Measurements from ENCODE around the gene FAXDC2. TPM values are rescaled to one million over a fixed set of nuclear protein-coding genes. Genes with fewer than 3 reads are reported as not detected.

FAXDC2 gene
- total and polyA plus RNA-seq, 2 of the 13 experiments (the other 11 are each of a cell fraction or from before 2014, with no cell fraction given) = 4.7 to 58.8 TPM

DNA sequence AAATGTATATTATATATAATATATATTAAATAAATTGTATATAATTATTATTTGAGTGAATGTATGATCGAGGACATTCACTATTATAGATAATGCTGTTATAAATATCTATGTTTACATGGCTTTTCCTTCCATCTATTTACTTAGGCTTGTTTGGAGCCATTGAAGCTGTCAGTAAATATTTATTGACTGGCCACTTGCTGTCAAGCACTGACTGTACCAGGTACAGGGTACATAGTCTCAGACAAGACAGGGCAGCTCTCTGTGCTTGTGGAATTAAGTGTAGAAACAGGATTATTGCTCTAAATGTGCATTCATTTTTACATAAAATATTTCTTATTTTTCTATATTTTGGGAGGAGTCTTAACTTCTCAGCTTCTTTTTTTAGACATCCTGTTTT, 16.4 kb downstream of the FAXDC2 start (continued):
- TF ChIP-seq ZBTB1 (CRISPR knock-in tag; IDR thresholded peaks at IDR 0.05; ENCODE audit: borderline replicate concordance) (no peak), ZNF282 (IDR thresholded peaks at IDR 0.05; ENCODE audit: partially characterized antibody) (no peak), FLYWCH1 (CRISPR knock-in tag; IDR thresholded peaks at IDR 0.05) (no peak), KDM2A (CRISPR knock-in tag; IDR thresholded peaks at IDR 0.05; ENCODE audit: borderline replicate concordance, low read depth) (no peak), PHF5A (CRISPR knock-in tag; IDR thresholded peaks at IDR 0.05; ENCODE audit: low read depth, unreplicated experiment) (no peak), MED1 (CRISPR knock-in tag; IDR thresholded peaks at IDR 0.05) (peak; percentile 81), HES4 (CRISPR knock-in tag; IDR thresholded peaks at IDR 0.05; ENCODE audit: borderline replicate concordance) (no peak), STAT5B (CRISPR knock-in tag; IDR thresholded peaks at IDR 0.05) (no peak), NFE2L1 (CRISPR knock-in tag; IDR thresholded peaks at IDR 0.05; ENCODE audit: borderline replicate concordance) (no peak), ZBTB38 (CRISPR knock-in tag; IDR thresholded peaks at IDR 0.05) (no peak), ISL2 (CRISPR knock-in tag; IDR thresholded peaks at IDR 0.05) (peak; percentile 80; the same call in 1 of the 2 replicates)
- TF ChIP-seq, protein P1, sequence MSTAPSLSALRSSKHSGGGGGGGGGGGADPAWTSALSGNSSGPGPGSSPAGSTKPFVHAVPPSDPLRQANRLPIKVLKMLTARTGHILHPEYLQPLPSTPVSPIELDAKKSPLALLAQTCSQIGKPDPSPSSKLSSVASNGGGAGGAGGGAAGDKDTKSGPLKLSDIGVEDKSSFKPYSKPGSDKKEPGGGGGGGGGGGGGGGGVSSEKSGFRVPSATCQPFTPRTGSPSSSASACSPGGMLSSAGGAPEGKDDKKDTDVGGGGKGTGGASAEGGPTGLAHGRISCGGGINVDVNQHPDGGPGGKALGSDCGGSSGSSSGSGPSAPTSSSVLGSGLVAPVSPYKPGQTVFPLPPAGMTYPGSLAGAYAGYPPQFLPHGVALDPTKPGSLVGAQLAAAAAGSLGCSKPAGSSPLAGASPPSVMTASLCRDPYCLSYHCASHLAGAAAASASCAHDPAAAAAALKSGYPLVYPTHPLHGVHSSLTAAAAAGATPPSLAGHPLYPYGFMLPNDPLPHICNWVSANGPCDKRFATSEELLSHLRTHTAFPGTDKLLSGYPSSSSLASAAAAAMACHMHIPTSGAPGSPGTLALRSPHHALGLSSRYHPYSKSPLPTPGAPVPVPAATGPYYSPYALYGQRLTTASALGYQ (CRISPR knock-in tag; IDR thresholded peaks at IDR 0.05) = peak; percentile 27; the same call in 1 of the 2 replicates
- TF ChIP-seq, protein P2, sequence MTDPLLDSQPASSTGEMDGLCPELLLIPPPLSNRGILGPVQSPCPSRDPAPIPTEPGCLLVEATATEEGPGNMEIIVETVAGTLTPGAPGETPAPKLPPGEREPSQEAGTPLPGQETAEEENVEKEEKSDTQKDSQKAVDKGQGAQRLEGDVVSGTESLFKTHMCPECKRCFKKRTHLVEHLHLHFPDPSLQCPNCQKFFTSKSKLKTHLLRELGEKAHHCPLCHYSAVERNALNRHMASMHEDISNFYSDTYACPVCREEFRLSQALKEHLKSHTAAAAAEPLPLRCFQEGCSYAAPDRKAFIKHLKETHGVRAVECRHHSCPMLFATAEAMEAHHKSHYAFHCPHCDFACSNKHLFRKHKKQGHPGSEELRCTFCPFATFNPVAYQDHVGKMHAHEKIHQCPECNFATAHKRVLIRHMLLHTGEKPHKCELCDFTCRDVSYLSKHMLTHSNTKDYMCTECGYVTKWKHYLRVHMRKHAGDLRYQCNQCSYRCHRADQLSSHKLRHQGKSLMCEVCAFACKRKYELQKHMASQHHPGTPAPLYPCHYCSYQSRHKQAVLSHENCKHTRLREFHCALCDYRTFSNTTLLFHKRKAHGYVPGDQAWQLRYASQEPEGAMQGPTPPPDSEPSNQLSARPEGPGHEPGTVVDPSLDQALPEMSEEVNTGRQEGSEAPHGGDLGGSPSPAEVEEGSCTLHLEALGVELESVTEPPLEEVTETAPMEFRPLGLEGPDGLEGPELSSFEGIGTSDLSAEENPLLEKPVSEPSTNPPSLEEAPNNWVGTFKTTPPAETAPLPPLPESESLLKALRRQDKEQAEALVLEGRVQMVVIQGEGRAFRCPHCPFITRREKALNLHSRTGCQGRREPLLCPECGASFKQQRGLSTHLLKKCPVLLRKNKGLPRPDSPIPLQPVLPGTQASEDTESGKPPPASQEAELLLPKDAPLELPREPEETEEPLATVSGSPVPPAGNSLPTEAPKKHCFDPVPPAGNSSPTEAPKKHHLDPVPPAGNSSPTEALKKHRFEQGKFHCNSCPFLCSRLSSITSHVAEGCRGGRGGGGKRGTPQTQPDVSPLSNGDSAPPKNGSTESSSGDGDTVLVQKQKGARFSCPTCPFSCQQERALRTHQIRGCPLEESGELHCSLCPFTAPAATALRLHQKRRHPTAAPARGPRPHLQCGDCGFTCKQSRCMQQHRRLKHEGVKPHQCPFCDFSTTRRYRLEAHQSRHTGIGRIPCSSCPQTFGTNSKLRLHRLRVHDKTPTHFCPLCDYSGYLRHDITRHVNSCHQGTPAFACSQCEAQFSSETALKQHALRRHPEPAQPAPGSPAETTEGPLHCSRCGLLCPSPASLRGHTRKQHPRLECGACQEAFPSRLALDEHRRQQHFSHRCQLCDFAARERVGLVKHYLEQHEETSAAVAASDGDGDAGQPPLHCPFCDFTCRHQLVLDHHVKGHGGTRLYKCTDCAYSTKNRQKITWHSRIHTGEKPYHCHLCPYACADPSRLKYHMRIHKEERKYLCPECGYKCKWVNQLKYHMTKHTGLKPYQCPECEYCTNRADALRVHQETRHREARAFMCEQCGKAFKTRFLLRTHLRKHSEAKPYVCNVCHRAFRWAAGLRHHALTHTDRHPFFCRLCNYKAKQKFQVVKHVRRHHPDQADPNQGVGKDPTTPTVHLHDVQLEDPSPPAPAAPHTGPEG (CRISPR knock-in tag; IDR thresholded peaks at IDR 0.05) = no peak
- TF ChIP-seq, protein P3, sequence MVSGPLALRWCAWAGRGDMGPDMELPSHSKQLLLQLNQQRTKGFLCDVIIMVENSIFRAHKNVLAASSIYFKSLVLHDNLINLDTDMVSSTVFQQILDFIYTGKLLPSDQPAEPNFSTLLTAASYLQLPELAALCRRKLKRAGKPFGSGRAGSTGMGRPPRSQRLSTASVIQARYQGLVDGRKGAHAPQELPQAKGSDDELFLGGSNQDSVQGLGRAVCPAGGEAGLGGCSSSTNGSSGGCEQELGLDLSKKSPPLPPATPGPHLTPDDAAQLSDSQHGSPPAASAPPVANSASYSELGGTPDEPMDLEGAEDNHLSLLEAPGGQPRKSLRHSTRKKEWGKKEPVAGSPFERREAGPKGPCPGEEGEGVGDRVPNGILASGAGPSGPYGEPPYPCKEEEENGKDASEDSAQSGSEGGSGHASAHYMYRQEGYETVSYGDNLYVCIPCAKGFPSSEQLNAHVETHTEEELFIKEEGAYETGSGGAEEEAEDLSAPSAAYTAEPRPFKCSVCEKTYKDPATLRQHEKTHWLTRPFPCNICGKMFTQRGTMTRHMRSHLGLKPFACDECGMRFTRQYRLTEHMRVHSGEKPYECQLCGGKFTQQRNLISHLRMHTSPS (CRISPR knock-in tag; IDR thresholded peaks at IDR 0.05; ENCODE audit: low read depth) = no peak
- TF ChIP-seq, protein P4, sequence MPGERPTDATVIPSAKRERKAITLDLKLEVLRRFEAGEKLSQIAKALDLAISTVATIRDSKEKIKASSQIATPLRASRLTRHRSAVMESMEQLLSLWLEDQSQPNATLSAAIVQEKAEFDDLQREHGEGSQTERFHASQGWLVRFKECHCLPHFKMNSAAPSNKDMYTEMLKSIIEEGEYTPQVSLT (CRISPR knock-in tag; IDR thresholded peaks at IDR 0.05; ENCODE audit: borderline replicate concordance, low read depth) = no peak
- TF ChIP-seq, protein P5, sequence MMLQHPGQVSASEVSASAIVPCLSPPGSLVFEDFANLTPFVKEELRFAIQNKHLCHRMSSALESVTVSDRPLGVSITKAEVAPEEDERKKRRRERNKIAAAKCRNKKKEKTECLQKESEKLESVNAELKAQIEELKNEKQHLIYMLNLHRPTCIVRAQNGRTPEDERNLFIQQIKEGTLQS (CRISPR knock-in tag; IDR thresholded peaks at IDR 0.05) = no peak
- TF ChIP-seq, protein P6, sequence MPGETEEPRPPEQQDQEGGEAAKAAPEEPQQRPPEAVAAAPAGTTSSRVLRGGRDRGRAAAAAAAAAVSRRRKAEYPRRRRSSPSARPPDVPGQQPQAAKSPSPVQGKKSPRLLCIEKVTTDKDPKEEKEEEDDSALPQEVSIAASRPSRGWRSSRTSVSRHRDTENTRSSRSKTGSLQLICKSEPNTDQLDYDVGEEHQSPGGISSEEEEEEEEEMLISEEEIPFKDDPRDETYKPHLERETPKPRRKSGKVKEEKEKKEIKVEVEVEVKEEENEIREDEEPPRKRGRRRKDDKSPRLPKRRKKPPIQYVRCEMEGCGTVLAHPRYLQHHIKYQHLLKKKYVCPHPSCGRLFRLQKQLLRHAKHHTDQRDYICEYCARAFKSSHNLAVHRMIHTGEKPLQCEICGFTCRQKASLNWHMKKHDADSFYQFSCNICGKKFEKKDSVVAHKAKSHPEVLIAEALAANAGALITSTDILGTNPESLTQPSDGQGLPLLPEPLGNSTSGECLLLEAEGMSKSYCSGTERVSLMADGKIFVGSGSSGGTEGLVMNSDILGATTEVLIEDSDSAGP (CRISPR knock-in tag; IDR thresholded peaks at IDR 0.05; ENCODE audit: borderline replicate concordance) = no peak

All from HepG2 (cell line).